CD4-positive, alpha-beta T cell treated with Interferon gamma for 1 hour (primary cell): ENCODE measurements around the gene NUTM2G.
"Not testable (repeated sequence)": the region's sequence is repeated elsewhere in the genome, so short reads cannot be mapped to it uniquely, and the experiment has no call there.

Source experiments
- DNase-seq: peaks from one replicate; pipeline ENCODE4 v3.0.0-alpha.2; 2020

NUTM2G gene

DNA sequence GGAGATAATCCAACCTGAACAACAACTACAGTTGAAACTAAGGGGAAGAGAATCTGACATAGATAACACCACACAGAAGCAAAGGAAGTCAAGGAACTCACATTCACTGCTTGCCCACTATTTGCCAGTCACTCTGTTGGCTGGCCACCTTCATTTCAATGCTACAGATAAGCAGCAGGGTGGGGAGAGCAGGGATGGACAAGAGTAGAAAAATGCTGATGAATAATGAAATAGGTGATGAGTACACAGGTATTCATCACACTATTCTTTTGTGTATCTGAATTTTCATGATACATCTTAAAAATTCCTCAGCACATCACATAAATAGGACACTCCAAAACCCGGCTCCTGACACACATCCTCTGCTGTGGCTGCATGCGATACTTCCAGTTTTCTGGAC is 21.9 kb downstream of the NUTM2G start:
- not testable (repeated sequence) for DNase-seq

DNA sequence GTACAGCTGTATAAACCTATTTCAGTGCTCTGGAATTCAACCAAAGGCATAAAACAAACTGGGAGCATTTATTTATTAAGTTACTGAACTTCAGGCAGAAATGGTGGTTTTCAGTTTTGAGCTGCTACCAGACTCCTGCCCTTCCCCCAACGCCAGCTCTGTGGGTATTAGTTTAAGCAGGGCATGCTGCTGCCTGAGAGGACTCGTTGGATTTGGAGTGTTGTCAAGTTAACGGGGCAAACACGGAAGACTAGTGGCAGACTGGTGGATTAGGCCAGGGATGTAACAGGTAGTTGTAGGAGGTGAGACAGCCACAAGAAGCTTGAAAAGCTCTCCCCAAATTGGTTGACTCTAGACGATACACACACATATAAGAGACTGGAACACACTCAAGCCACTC is 38.9 kb downstream of the NUTM2G start:
- DNase-seq: not testable (repeated sequence)

DNA sequence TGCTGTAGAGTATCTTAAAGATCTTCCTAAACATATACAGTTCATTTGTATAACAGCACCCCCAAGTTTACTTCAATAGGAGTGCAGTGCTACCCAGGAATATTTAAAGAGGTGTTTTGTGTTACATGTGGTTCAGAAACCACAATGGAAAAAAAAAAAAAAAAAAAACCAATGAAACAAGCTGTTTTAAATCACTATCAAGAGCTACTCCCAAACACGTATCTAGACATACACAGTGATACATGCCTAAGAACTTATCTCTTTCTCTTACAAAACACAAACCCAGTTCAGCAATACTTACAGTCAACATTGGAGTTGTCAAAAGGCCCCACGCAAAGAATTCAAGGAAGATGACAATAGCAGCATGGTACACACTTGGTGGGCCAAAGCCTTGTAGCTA is 43.9 kb downstream of the NUTM2G start:
- not testable (repeated sequence) for DNase-seq

- not testable (repeated sequence) for DNase-seq
Measured at GRCh38 chr9:96974037-96974436, 45.4 kb downstream of the NUTM2G start.

DNA sequence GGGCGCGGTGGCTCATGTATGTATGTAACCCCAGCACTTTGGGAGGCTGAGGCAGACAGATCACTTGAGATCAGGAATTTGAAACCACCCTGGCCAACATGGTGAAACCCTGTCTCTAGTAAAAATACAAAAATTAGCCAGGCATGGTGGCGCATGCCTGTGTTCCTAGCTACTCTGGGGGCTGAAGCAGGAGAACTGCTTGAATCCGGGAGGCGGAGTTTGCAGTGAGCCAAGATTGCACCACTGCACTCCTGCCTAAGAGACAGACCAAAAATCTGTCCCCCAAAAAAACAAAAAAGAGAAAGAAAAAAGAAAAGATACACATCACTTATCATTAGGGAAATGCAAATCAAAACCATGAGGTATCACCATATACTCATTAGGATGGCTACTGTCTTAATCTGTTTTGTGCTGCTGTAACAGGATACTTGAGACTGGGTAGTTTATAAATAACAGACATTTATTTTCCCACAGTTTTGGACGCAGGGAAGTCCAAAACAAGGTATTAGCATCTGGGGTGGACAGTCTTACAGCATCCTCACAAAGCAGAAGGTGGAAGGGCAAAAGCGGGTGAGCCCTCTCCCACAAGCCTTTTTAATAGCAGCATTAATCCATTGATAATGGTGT is 55.0 kb downstream of the NUTM2G start:
- DNase-seq: not testable (repeated sequence)

GRCh38 chr9:96984139-96984538 is 55.5 kb downstream of the NUTM2G start:
- not testable (repeated sequence) for DNase-seq

DNA sequence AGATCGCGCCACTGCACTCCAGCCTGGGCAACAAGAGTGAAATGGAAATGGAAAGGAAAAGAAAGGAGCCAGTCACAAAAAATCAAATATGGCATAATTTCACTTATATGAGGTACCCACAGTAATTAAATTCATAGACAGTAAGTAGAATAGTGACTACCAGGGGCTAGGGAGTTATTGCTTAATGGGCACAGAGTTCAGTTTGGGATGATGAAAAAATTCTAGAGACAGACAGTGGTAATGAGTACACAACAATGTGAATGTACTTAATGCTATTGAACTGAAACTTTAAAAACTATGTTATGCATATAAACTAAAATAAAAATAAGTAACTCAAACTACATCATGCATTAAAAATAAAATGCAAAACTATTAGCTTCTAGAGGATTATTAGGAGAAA is 56.2 kb downstream of the NUTM2G start:
- DNase-seq: not testable (repeated sequence)
